Keratinocyte (primary cell): Measurements from ENCODE around the gene PAFAH1B2.

Source experiments
- CTCF ChIP-seq, 3 experiments: IDR thresholded peaks in 1 of 3; conservative IDR thresholded peaks in 1 of 3; optimal IDR thresholded peaks in 1 of 3; 2 replicates in 2 of 3; 3 replicates in 1 of 3; pipeline versions ENCODE3 to v1.5.1; 2011; ENCODE audit warnings: low read length in 3 of 3, mild to moderate bottlenecking in 3 of 3, moderate library complexity in 2 of 3, control low read depth in 1 of 3, inconsistent platforms in 1 of 3; ENCODE audit not compliant: insufficient read depth in 2 of 3; ENCODE audit errors: extremely low read depth in 1 of 3
- EZH2 ChIP-seq: IDR thresholded peaks from one replicate; pipeline ENCODE4 v1.6.1; 2012; ENCODE audit warnings: inconsistent platforms, mild to moderate bottlenecking, low read length, moderate library complexity

- TF ChIP-seq CTCF (optimal IDR thresholded peaks at IDR 0.05 in 1 of 3, IDR thresholded peaks at IDR 0.05 in 1 of 3, conservative IDR thresholded peaks at IDR 0.05 in 1 of 3; ENCODE audit: extremely low read depth in 1 of 3, insufficient read depth in 2 of 3, low read length in 3 of 3): no peak
- TF ChIP-seq EZH2: no peak
These were observed 56.1 kb downstream of the PAFAH1B2 start for GRCh38 chr11:117199916-117200812.
